Fibroblast of peridontal ligament (primary cell): ENCODE data around the gene MUC15.
"Not testable (repeated sequence)": the region's sequence is repeated elsewhere in the genome, so short reads cannot be mapped to it uniquely, and the experiment has no call there.

Experiments used
- DNase-seq: peaks from one replicate; pipeline ENCODE4 v3.0.0-alpha.2; 2010; ENCODE audit errors: extremely low read depth

MUC15 gene

GRCh38 chr11:26571861-26572654, at the start of gene MUC15:
TSS of gene MUC15 (minus strand) at chr11:26572263. CDS start at chr11:26567094, 5,169 bp downstream.
- no peak for DNase-seq

GRCh38 chr11:26621132-26621531, 49.1 kb upstream of the MUC15 start:
- DNase-seq = peak; percentile 79

GRCh38 chr11:26620282-26621045, 48.4 kb upstream of the MUC15 start:
- DNase-seq = peak; percentile 1

- no peak for DNase-seq
Measured at GRCh38 chr11:26618441-26618840, 46.4 kb upstream of the MUC15 start.

- no peak for DNase-seq
Measured at GRCh38 chr11:26613759-26614158, 41.7 kb upstream of the MUC15 start.

- no peak for DNase-seq
Measured at GRCh38 chr11:26608507-26609146, 36.6 kb upstream of the MUC15 start.

GRCh38 chr11:26607725-26608506, 35.9 kb upstream of the MUC15 start:
- DNase-seq = no peak

GRCh38 chr11:26599876-26600434, 27.9 kb upstream of the MUC15 start:
- DNase-seq = no peak

GRCh38 chr11:26599425-26599824, 27.4 kb upstream of the MUC15 start:
- peak; percentile 71 for DNase-seq

GRCh38 chr11:26597899-26598298, 25.8 kb upstream of the MUC15 start:
- DNase-seq = no peak

- DNase-seq = not testable (repeated sequence)
Measured at GRCh38 chr11:26597049-26597689, 25.1 kb upstream of the MUC15 start.

- DNase-seq = not testable (repeated sequence)
Measured at GRCh38 chr11:26595207-26595865, 23.3 kb upstream of the MUC15 start.

- DNase-seq = no peak
Measured at GRCh38 chr11:26593691-26594090, 21.6 kb upstream of the MUC15 start.

GRCh38 chr11:26587073-26587472, 15.0 kb upstream of the MUC15 start:
- no peak for DNase-seq

GRCh38 chr11:26584818-26585217, 12.8 kb upstream of the MUC15 start:
- no peak for DNase-seq

- peak; percentile 64 for DNase-seq
Measured at GRCh38 chr11:26583550-26583949, 11.5 kb upstream of the MUC15 start.

- peak; percentile 15 for DNase-seq
Measured at GRCh38 chr11:26580929-26581328, 8.9 kb upstream of the MUC15 start.

- DNase-seq = no peak
Measured at GRCh38 chr11:26579683-26580082, 7.6 kb upstream of the MUC15 start.

- DNase-seq = peak; percentile 41
Measured at GRCh38 chr11:26578998-26579661, 7.1 kb upstream of the MUC15 start.

- DNase-seq = no peak
Measured at GRCh38 chr11:26575946-26576345, 3.9 kb upstream of the MUC15 start.
